Measurements from ENCODE around the gene CD8B2. TPM values are rescaled to one million over a fixed set of nuclear protein-coding genes. Genes with fewer than 3 reads are reported as not detected.
"Not testable (repeated sequence)": the region's sequence is repeated elsewhere in the genome, so short reads cannot be mapped to it uniquely, and the experiment has no call there.

Gene CD8B2
- total RNA-seq, 1 donor from 2014 or later = 0.29 TPM

GRCh38 chr2:106555053-106555452 lies 67.9 kb downstream of the CD8B2 start:
- TF ChIP-seq, protein P1, sequence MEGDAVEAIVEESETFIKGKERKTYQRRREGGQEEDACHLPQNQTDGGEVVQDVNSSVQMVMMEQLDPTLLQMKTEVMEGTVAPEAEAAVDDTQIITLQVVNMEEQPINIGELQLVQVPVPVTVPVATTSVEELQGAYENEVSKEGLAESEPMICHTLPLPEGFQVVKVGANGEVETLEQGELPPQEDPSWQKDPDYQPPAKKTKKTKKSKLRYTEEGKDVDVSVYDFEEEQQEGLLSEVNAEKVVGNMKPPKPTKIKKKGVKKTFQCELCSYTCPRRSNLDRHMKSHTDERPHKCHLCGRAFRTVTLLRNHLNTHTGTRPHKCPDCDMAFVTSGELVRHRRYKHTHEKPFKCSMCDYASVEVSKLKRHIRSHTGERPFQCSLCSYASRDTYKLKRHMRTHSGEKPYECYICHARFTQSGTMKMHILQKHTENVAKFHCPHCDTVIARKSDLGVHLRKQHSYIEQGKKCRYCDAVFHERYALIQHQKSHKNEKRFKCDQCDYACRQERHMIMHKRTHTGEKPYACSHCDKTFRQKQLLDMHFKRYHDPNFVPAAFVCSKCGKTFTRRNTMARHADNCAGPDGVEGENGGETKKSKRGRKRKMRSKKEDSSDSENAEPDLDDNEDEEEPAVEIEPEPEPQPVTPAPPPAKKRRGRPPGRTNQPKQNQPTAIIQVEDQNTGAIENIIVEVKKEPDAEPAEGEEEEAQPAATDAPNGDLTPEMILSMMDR (conservative IDR thresholded peaks at IDR 0.05; ENCODE audit: low read depth, low read length) = no peak
- no peak overlapping the region for H3K4me3 ChIP-seq (ENCODE audit: low read depth, low read length)
- no peak for DNase-seq (ENCODE audit: low read depth)

DNA sequence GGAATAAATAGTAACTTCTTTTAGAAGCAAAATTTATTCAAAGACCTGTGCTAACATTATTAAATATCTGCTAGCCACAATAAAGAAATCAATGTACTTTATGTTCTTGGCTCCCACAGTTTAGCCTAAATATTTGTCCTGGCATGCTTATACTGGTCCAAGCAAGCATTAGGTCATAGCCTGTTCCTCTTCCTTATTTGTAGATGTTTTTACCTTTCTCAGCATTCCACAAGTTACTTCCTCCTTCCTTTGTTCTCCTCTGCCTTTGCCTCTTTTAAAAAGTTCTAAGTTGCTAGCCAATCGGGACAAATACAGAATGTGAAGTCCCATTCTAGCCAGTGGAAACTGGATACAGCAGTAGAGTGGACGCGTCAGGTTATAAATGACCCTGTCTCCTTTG lies 72.6 kb downstream of the CD8B2 start:
- H3K4me3 ChIP-seq (ENCODE audit: low read depth, low read length); DNase-seq (ENCODE audit: low read depth): not testable (repeated sequence)

GRCh38 chr2:106560773-106561172 lies 73.6 kb downstream of the CD8B2 start:
- TF ChIP-seq, protein P1 (conservative IDR thresholded peaks at IDR 0.05; ENCODE audit: low read depth, low read length) = no peak
- no peak overlapping the region for H3K4me3 ChIP-seq (ENCODE audit: low read depth, low read length)
- no peak for DNase-seq (ENCODE audit: low read depth)

GRCh38 chr2:106561356-106561755 lies 74.2 kb downstream of the CD8B2 start:
- TF ChIP-seq, protein P1 (conservative IDR thresholded peaks at IDR 0.05; ENCODE audit: low read depth, low read length) = no peak
- no peak for DNase-seq (ENCODE audit: low read depth)
- no peak overlapping the region for H3K4me3 ChIP-seq (ENCODE audit: low read depth, low read length)

- TF ChIP-seq, protein P1 (conservative IDR thresholded peaks at IDR 0.05; ENCODE audit: low read depth, low read length) = no peak
Measured at GRCh38 chr2:106561803-106562202, 74.6 kb downstream of the CD8B2 start.

GRCh38 chr2:106562268-106563186 lies 75.4 kb downstream of the CD8B2 start:
- no peak for DNase-seq (ENCODE audit: low read depth)
- TF ChIP-seq, protein P1 (conservative IDR thresholded peaks at IDR 0.05; ENCODE audit: low read depth, low read length) = no peak
- no peak overlapping the region for H3K4me3 ChIP-seq (ENCODE audit: low read depth, low read length)

More at GRCh38 chr2:106561803-106562202, 74.6 kb downstream of the CD8B2 start:
- no peak overlapping the region for H3K4me3 ChIP-seq (ENCODE audit: low read depth, low read length)
- no peak for DNase-seq (ENCODE audit: low read depth)

GRCh38 chr2:106563195-106563594 lies 76.0 kb downstream of the CD8B2 start:
- TF ChIP-seq, protein P1 (conservative IDR thresholded peaks at IDR 0.05; ENCODE audit: low read depth, low read length) = peak; percentile 32
- no peak for DNase-seq (ENCODE audit: low read depth)
- H3K4me3 ChIP-seq (ENCODE audit: low read depth, low read length) = no peak overlapping the region
